ENCODE data around the gene FHOD3. TPM values are rescaled to one million over a fixed set of nuclear protein-coding genes. Genes with fewer than 3 reads are reported as not detected.

The FHOD3 gene
- total RNA-seq, 4 donors from 2014 or later, result 24.1 to 51.4 (median 33.8) TPM

DNA sequence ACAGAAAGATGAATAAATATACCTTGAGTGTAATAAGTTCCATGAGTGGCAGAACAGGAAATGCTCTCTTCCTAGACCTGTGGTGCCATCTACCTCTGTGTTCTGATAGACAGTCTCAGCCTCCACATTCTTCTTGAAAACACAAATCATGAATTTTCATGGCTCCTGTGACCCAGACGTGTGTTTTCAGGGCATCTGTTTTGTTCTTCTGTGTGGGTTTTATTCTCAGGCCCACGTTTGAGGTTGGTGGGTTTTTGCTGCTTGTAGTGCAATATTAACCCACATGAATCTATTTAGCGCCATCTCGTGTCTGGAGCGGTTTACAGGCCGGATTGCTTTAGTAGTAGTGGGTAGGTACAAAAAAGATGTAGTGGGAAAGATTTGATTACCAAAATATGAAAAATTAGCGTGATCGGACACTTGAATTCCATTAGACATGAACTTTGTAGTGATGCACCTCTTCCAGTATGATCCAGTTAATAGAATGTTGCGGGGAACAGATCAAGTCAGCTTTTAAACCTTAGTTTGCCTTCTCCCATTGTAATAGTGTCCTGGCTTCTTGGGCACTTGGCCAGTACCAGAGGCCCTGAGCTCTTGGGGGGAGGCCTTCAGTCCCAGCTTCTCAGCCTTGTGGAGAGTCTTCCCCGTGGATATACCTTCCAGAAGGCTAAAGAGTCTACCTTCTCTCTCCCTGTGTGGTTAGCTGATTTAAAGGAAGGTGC, 274.8 kb downstream of the FHOD3 start:
- peaks cover 4 to 14% (median 7%) of the 10 kb centered on the region in 4 donors for H3K4me1 ChIP-seq
- DNase-seq (ENCODE audit: extremely low spot score), result peak; percentile 92
- no peak for TF ChIP-seq EP300 (IDR thresholded peaks at IDR 0.05)
- TF ChIP-seq, protein P1, sequence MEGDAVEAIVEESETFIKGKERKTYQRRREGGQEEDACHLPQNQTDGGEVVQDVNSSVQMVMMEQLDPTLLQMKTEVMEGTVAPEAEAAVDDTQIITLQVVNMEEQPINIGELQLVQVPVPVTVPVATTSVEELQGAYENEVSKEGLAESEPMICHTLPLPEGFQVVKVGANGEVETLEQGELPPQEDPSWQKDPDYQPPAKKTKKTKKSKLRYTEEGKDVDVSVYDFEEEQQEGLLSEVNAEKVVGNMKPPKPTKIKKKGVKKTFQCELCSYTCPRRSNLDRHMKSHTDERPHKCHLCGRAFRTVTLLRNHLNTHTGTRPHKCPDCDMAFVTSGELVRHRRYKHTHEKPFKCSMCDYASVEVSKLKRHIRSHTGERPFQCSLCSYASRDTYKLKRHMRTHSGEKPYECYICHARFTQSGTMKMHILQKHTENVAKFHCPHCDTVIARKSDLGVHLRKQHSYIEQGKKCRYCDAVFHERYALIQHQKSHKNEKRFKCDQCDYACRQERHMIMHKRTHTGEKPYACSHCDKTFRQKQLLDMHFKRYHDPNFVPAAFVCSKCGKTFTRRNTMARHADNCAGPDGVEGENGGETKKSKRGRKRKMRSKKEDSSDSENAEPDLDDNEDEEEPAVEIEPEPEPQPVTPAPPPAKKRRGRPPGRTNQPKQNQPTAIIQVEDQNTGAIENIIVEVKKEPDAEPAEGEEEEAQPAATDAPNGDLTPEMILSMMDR (IDR thresholded peaks at IDR 0.05), result peak; percentile 58 to 62 (median 59)
- intact Hi-C loops (cut with DNase I), result loop anchor here (5.0 kb wide), 1 partner anchor 275 kb away; the partner anchor contains the start of gene FHOD3
- H3K27me3 ChIP-seq, result no peaks in the 10 kb centered on the region
- H3K36me3 ChIP-seq, result no peaks in the 10 kb centered on the region
- H3K9me3 ChIP-seq, result no peaks in the 10 kb centered on the region
- no peak overlapping the region for H3K27ac ChIP-seq (replicated peaks in 1 of 4)
- no peak overlapping the region for H3K4me3 ChIP-seq
- WGBS, result 21% methylated on average over 10 of the region's 10 CpGs

DNA sequence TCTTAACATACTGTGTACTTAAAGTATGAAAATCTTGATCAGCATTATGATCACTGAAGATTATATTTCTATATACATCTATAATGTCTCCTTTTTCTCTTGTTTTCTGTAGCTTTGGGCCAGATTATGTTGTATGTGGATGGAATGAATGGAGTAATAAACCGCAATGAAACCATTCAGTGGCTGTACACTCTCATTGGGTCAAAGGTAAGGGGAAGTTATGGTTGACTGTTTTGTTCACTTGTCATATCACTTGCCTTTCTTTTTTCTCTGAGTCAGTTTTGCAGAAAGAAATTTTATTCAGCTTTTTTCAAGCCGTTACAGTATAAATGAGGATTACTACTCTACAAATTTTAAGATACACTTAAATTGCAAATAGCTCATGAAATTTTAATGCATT, 278.8 kb downstream of the FHOD3 start:
- TF ChIP-seq, protein P1 (IDR thresholded peaks at IDR 0.05), result no peak
- TF ChIP-seq POLR2AphosphoS5 (IDR thresholded peaks at IDR 0.05) (no peak), EP300 (IDR thresholded peaks at IDR 0.05) (no peak), POLR2A (IDR thresholded peaks at IDR 0.05; ENCODE audit: low read depth) (no peak)
- H3K9me3 ChIP-seq, result no peaks in the 10 kb centered on the region
- H3K27me3 ChIP-seq, result no peaks in the 10 kb centered on the region
- no peak for DNase-seq (ENCODE audit: extremely low spot score)
- no peak overlapping the region for H3K4me3 ChIP-seq
- WGBS, result 95% methylated on average over 2 of the region's 2 CpGs
- H3K4me1 ChIP-seq, result peaks cover 16 to 40% (median 33%) of the 10 kb centered on the region in 4 donors
- no peaks in the 10 kb centered on the region for H3K36me3 ChIP-seq
- intact Hi-C loops (cut with DNase I), result no loop called here
- no peak overlapping the region for H3K27ac ChIP-seq (replicated peaks in 1 of 4)

DNA sequence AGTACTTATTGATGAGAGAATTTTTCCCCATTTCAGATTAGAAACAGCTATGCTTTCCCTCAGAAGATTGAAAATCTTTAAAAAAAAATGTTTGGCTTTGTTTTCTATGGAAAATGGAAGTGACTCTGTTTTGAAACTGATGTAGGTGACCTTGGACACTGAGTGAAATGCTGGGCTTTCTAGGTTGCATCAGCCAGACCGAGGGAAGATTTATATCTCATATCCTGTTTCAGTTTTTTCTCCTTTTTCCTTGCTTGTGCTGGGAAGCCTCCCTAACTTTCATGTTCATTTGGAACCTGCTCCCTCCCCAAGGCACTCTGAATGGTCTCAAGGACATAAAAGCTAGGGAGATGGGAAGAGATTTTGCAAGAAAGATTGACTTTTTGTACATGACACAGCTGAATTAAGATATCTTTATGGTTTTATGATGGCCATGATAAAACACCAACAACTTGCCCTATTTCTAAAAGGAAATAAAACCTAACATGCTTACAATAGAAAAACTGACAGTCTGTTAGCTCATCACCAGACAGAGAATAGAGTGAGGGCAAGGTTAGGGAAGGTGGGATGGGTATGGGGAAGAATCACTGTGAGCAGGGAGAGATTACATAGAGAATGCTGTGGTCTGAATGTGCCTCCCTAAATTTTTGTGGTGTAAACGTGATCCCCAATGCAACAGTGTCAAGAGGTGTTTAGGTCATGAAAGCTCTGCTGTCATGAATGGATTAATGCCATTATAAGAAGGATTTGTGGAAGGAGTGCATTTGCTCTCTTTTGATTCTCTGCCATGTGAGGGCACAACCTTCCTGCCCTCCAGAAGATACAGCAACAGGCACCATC, 281.6 kb downstream of the FHOD3 start:
- 46% methylated on average over 2 of the region's 2 CpGs for WGBS

DNA sequence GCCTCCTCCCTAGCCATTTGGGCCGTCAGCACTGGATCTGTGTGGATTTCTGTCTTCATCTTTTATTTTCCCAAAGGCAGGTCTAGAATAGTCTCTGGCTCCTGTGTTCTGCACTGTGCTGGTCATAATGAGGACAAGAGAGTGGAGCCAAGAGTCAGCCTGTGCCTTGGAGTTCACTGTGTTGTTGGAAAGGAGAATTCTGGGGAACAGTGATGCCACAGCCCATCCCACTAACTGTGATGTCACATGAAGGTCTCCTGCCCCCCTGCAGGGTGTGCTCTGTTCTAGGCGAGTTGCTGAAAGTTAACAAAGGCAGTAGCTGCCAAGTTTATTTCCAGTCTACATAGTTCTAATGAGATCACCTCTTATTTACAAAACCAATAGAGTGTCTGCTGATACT, 282.8 kb downstream of the FHOD3 start:
- intact Hi-C loops (cut with DNase I), result no loop called here
- peak overlapping the region; percentile 69 to 78 (median 74) for H3K27ac ChIP-seq (replicated peaks in 1 of 4)
- no peaks in the 10 kb centered on the region for H3K36me3 ChIP-seq
- no peak overlapping the region for H3K4me3 ChIP-seq
- H3K27me3 ChIP-seq, result no peaks in the 10 kb centered on the region
- TF ChIP-seq, protein P1 (IDR thresholded peaks at IDR 0.05), result no peak
- no peak for TF ChIP-seq POLR2A (IDR thresholded peaks at IDR 0.05; ENCODE audit: low read depth)
- TF ChIP-seq EP300 (IDR thresholded peaks at IDR 0.05), result no peak
- TF ChIP-seq POLR2AphosphoS5 (IDR thresholded peaks at IDR 0.05), result peak; percentile 17 to 75
- peak; percentile 92 for DNase-seq (ENCODE audit: extremely low spot score)
- WGBS, result 43% methylated on average over 2 of the region's 2 CpGs
- H3K9me3 ChIP-seq, result no peaks in the 10 kb centered on the region
- peaks cover 20 to 49% (median 31%) of the 10 kb centered on the region in 4 donors for H3K4me1 ChIP-seq

More for the DNA sequence above, 281.6 kb downstream of the FHOD3 start:
- intact Hi-C loops (cut with DNase I), result no loop called here
- TF ChIP-seq EP300 (IDR thresholded peaks at IDR 0.05) (no peak), POLR2AphosphoS5 (IDR thresholded peaks at IDR 0.05) (no peak), POLR2A (IDR thresholded peaks at IDR 0.05; ENCODE audit: low read depth) (no peak)
- TF ChIP-seq, protein P1 (IDR thresholded peaks at IDR 0.05), result no peak
- no peaks in the 10 kb centered on the region for H3K27me3 ChIP-seq
- H3K9me3 ChIP-seq, result no peaks in the 10 kb centered on the region
- no peak overlapping the region for H3K4me3 ChIP-seq
- peaks cover 20 to 49% (median 31%) of the 10 kb centered on the region in 4 donors for H3K4me1 ChIP-seq
- H3K36me3 ChIP-seq, result no peaks in the 10 kb centered on the region
- H3K27ac ChIP-seq (replicated peaks in 1 of 4), result peak overlapping the region; percentile 69 to 78 (median 74)
- peak; percentile 74 for DNase-seq (ENCODE audit: extremely low spot score)

Data from esophagus muscularis mucosa (tissue), 4 donors.